Prostate gland (tissue), 2 donors: ENCODE measurements around the gene PSMD14. TPM values are rescaled to one million over a fixed set of nuclear protein-coding genes. Genes with fewer than 3 reads are reported as not detected.

Experiments used
- DNase-seq: peaks from one replicate; pipeline ENCODE4 v3.0.0-alpha.2; 2019; ENCODE audit warnings: low spot score
- H3K27ac ChIP-seq, 2 donors: fragments of 200-600 bp; sonication (generic); 2 replicates each; pipeline ENCODE4 v1.5.1; 2017 to 2019
- H3K27me3 ChIP-seq: fragments of 200-600 bp; sonication (generic); replicated peaks from 2 replicates; pipeline ENCODE4 v1.5.1; 2019; ENCODE audit not compliant: insufficient read depth
- H3K36me3 ChIP-seq, 2 donors: fragments of 200-600 bp; sonication (generic); 1 replicate in 1 of 2; 2 replicates in 1 of 2; pipeline versions ENCODE4 v1.5.1 to v1.8.1; 2017 to 2019
- H3K4me1 ChIP-seq: fragments of 200-600 bp; sonication (generic); replicated peaks from 2 replicates; pipeline ENCODE4 v1.5.1; 2019
- H3K4me3 ChIP-seq, 2 donors: fragments of 200-600 bp; sonication (generic); 2 replicates each; pipeline ENCODE4 v1.5.1; 2017 to 2019
- H3K9me3 ChIP-seq: fragments of 200-600 bp; sonication (generic); 2 replicates; pipeline ENCODE4 v1.5.1; 2017
- CTCF ChIP-seq, 4 experiments: fragments of 200-600 bp in 2 of 4; fragments of 450-650 bp in 2 of 4; sonication (generic) in 2 of 4; IDR thresholded peaks; 1 replicate in 3 of 4; 2 replicates in 1 of 4; pipeline ENCODE4 v1.5.1; 2016 to 2019; ENCODE audit warnings: antibody characterized with exemption in 4 of 4, mild to moderate bottlenecking in 2 of 4, moderate library complexity in 2 of 4
- POLR2A ChIP-seq: fragments of 450-650 bp; IDR thresholded peaks from one replicate; pipeline ENCODE4 v1.6.1; 2016; ENCODE audit warnings: antibody characterized with exemption, mild to moderate bottlenecking
- POLR2AphosphoS5 ChIP-seq: sonication (generic); formaldehyde crosslinking; IDR thresholded peaks from one replicate; pipeline ENCODE4 v1.6.1; 2017; ENCODE audit warnings: antibody characterized with exemption
- WGBS: methylation state at CpG from one replicate; pipeline ENCODE4 v1.1.5; 2018; 5-methylcytosine and 5-hydroxymethylcytosine counted together
- intact Hi-C: fragments of 100-400 bp; cut with DNase I; formaldehyde crosslinking; loops from one replicate; pipeline ENCODE4 v1.14.2; 2022
- total RNA-seq, 2 donors: library from RNA; depleted of rRNA; stranded (reverse); fragments of >200 nt; gene quantifications; one replicate each; pipeline ENCODE4 v1.1.0, GENCODE V29; 2016

PSMD14 gene
- total RNA-seq, 2 donors from 2014 or later = 25.1 to 43.1 TPM

GRCh38 chr2:161426922-161427663 is 118.9 kb downstream of the PSMD14 start:
- 6% methylated on average over 46 of the region's 54 CpGs for WGBS
- DNase-seq = no peak
- H3K4me1 ChIP-seq = no peaks in the 10 kb centered on the region
- intact Hi-C loops = no loop called here
- peaks cover 57% of the 10 kb centered on the region for H3K27me3 ChIP-seq
- H3K9me3 ChIP-seq = no peaks in the 10 kb centered on the region
- H3K36me3 ChIP-seq = no peaks in the 10 kb centered on the region
- no peak overlapping the region for H3K27ac ChIP-seq
- TF ChIP-seq CTCF (IDR thresholded peaks at IDR 0.05) (no peak), POLR2AphosphoS5 (no peak), POLR2A (no peak)
- H3K4me3 ChIP-seq = no peak overlapping the region

DNA sequence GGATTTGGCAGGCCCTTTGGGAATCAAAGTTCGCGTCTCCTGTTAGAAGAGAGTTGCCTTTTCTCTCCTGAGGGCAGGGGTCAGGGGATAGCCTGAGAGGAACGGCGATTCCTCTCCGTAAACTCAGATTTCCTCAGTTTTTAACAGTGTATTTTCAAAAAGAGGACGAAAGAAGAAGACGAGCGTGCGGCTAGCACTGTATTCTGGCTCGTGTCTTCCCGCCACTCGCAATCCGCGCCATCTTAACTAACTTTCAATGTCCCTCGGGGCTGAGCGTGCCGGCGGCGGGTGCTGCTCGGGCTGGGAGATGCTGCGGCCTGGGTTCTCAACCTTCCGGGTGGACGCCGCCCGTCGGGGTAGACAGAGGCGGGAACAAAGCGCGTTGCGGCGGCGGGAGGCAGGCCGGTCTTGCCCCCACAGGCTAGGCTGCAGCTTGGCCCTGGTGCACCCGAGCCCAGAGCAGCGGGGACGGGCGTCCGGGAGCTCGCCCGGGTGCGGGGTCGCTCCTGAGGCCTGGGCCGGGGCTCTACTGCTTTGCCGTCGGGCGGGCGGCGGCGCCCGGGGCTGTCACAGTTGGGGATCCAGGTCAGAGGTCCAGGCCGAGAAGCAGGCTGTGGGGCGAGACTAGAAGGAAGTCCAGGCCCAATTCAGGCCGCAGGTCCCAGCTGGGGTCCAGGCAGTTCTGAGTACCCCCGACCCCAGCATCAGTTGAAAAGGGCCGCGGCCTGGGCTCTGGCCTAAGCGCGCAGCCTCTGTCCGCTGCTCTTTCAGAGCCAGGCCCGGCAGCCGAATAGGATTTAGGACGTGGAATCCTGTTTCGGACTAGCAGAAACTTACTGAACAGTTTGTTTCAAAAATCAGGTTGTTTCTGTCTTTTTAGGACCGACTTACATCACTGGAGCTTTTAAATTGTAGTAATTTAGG is 119.7 kb downstream of the PSMD14 start:
- peaks cover 54% of the 10 kb centered on the region for H3K27me3 ChIP-seq
- intact Hi-C loops = no loop called here
- no peaks in the 10 kb centered on the region for H3K4me1 ChIP-seq
- H3K4me3 ChIP-seq = no peak overlapping the region
- no peaks in the 10 kb centered on the region for H3K36me3 ChIP-seq
- DNase-seq = no peak
- 22% methylated on average over 64 of the region's 64 CpGs for WGBS
- H3K9me3 ChIP-seq = no peaks in the 10 kb centered on the region
- no peak overlapping the region for H3K27ac ChIP-seq
- TF ChIP-seq POLR2AphosphoS5 (no peak), POLR2A (no peak), CTCF (IDR thresholded peaks at IDR 0.05) (no peak)

- intact Hi-C loops = no loop called here
- DNase-seq = no peak
- Histone ChIP-seq H3K4me3 (no peak overlapping the region), H3K27me3 (peaks cover 34% of the 10 kb centered on the region), H3K4me1 (no peaks in the 10 kb centered on the region), H3K9me3 (no peaks in the 10 kb centered on the region), H3K27ac (no peak overlapping the region), H3K36me3 (no peaks in the 10 kb centered on the region)
- TF ChIP-seq POLR2AphosphoS5 (no peak), POLR2A (no peak)
- WGBS = 51% methylated on average over 2 of the region's 2 CpGs
Measured at GRCh38 chr2:161430386-161430785, 122.2 kb downstream of the PSMD14 start.

DNA sequence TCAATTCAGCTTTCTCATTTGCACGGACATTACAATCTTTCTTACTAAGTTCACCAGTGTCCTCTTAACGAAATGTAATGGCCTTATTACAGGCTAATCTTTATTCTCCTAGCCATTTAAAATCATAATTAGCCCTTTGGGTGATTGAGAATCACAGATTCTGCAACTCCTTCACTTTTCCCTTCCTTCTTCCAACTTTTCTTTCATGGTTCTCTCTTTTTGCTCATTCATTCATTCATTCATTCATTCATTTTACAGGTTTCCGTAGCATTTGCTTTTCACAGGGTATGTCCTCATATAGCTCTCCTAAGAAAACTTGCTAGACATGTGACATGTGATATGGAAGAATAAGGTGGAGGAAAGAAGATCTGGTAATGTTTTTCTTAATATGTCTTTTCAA is 123.9 kb downstream of the PSMD14 start:
- Histone ChIP-seq H3K9me3 (no peaks in the 10 kb centered on the region), H3K27me3 (peaks cover 18% of the 10 kb centered on the region), H3K4me1 (no peaks in the 10 kb centered on the region), H3K27ac (no peak overlapping the region), H3K4me3 (no peak overlapping the region), H3K36me3 (no peaks in the 10 kb centered on the region)
- TF ChIP-seq POLR2A = no peak
- TF ChIP-seq POLR2AphosphoS5 = no peak
- TF ChIP-seq CTCF (IDR thresholded peaks at IDR 0.05) = no peak
- no peak for DNase-seq
- WGBS = 64% methylated on average over 3 of the region's 3 CpGs
- intact Hi-C loops = no loop called here

- no peak overlapping the region for H3K4me3 ChIP-seq
- H3K9me3 ChIP-seq = no peaks in the 10 kb centered on the region
- H3K27ac ChIP-seq = no peak overlapping the region
- intact Hi-C loops = no loop called here
- no peaks in the 10 kb centered on the region for H3K4me1 ChIP-seq
- no peaks in the 10 kb centered on the region for H3K36me3 ChIP-seq
- no peak for DNase-seq
- WGBS = 41% methylated on average over 1 of the region's 1 CpG
- peaks cover 5% of the 10 kb centered on the region for H3K27me3 ChIP-seq
- TF ChIP-seq POLR2A (no peak), CTCF (IDR thresholded peaks at IDR 0.05) (no peak), POLR2AphosphoS5 (no peak)
Measured at GRCh38 chr2:161434118-161434517, 125.9 kb downstream of the PSMD14 start.
